ENCODE results near the gene JARID2.

Gene JARID2

DNA sequence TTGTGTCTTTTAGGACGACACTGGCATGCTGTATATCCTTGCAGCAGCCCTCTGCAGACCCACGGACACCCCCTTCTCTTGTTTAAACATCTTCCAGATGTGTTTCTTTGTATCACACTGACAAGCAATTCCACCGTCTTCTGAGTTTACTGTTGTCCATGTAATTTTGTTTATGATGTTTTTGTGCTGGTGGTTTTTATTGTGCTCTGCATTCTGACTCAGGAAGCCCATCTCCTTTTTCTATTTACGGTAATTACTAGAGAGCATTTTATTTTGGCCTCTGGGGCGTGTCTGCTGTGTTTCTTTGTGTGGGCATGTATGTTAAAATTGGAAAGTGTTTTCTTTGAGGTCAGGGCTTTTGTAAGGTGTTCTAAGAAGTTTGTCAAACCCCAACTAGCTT is 111.9 kb downstream of the JARID2 start:
- DNase-seq (ENCODE audit: low read depth) = no peak
- Histone ChIP-seq H3K9ac (ENCODE audit: low read length) (no peak overlapping the region), H3K4me3 (ENCODE audit: low read length) (no peak overlapping the region), H3K27me3 (replicated peaks; ENCODE audit: control insufficient read depth, insufficient read depth, low read length) (no peaks in the 10 kb centered on the region), H3K4me1 (ENCODE audit: control insufficient read depth, insufficient read depth, low read length) (peaks cover 5% of the 10 kb centered on the region), H3K36me3 (ENCODE audit: control insufficient read depth, insufficient read depth, low read length, severe bottlenecking) (no peaks in the 10 kb centered on the region), H3K9me3 (ENCODE audit: control insufficient read depth, low read length) (no peaks in the 10 kb centered on the region)

DNA sequence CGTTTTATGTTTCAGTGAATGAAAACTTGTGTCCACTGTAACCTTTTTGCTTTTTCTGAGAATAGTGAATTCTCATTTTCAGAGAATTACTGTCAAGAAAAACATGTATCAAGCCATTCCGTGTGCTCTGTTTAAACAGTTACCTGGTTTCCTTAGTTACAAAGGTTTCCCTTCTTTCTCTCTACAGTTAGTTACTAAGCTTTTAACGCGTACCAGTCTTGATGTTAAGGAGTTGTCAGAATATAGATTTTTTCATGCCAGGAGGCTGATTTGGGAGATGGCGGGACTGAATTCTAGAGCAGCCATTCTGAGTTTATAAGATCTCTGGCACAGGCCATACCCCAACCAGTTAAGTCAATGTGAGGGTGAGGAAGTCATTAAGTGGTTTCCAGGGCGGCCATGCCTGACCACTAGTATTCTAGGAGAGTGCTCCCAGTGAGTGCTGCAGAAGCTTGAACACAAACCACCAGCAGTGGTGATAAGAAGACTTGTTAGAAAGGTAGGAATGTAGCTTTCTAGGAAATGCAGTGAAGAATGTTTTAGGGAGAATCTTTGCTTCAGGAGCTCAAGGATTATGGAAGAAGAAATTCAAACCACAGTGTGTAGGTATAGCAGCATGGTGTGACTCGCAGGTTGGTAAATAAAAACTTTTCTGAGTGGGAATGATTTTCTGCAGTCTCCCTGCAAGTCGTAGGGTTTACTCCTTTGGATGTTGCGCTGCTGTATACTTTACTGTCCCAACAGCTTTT is 112.9 kb downstream of the JARID2 start:
- Histone ChIP-seq H3K9me3 (ENCODE audit: control insufficient read depth, low read length) (no peaks in the 10 kb centered on the region), H3K36me3 (ENCODE audit: control insufficient read depth, insufficient read depth, low read length, severe bottlenecking) (no peaks in the 10 kb centered on the region), H3K4me1 (ENCODE audit: control insufficient read depth, insufficient read depth, low read length) (no peaks in the 10 kb centered on the region), H3K27me3 (replicated peaks; ENCODE audit: control insufficient read depth, insufficient read depth, low read length) (no peaks in the 10 kb centered on the region), H3K9ac (ENCODE audit: low read length) (no peak overlapping the region), H3K4me3 (ENCODE audit: low read length) (no peak overlapping the region)
- DNase-seq (ENCODE audit: low read depth) = no peak

DNA sequence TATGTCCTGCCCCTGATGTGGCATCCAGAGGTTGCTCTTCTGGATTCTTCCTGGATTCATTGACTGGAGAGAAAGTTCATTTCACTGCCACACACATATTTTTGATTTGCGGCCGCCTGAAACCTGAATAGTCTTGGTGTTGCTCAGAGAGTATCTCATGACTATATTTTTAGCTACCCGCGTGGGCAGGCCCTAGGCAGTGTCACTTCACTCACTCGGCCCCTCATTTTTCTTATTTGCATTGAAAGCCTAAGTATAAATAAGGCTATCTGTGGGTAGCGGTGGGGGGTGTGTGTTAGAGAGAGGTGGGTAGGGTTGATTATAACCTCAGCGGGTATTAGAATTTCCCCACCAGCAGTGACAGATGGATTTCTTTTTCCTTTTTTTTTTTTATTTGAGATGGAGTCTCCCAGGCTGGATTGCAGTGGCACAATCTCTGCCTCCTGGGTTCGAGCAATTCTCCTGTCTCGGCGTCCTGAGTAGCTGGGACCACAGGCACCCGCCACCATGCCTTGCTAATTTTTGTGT is 113.5 kb downstream of the JARID2 start:
- Histone ChIP-seq H3K9ac (ENCODE audit: low read length) (no peak overlapping the region), H3K4me1 (ENCODE audit: control insufficient read depth, insufficient read depth, low read length) (no peaks in the 10 kb centered on the region), H3K36me3 (ENCODE audit: control insufficient read depth, insufficient read depth, low read length, severe bottlenecking) (no peaks in the 10 kb centered on the region), H3K27me3 (replicated peaks; ENCODE audit: control insufficient read depth, insufficient read depth, low read length) (no peaks in the 10 kb centered on the region), H3K9me3 (ENCODE audit: control insufficient read depth, low read length) (no peaks in the 10 kb centered on the region), H3K4me3 (ENCODE audit: low read length) (no peak overlapping the region)
- DNase-seq (ENCODE audit: low read depth) = peak; percentile 34

DNA sequence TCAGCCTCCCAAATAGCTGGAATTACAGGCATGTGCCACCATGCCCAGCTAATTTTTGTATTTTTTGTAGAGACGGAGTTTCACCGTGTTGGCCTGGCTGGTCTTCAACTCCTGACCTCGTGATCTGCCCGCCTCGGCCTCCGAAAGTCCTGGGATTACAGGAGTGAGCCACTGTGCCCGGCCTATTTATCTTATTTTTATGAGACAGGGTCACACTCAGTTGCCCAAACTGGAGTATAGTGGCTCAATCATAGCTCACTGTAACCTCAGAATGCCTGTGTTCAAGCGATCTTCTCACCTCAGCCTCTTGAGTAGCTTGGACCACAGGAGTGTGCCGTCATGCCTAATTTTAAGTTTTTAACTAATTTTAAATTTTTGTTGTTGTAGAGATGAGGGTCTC is 114.4 kb downstream of the JARID2 start:
- Histone ChIP-seq H3K4me1 (ENCODE audit: control insufficient read depth, insufficient read depth, low read length) (peaks cover 3% of the 10 kb centered on the region), H3K9me3 (ENCODE audit: control insufficient read depth, low read length) (no peaks in the 10 kb centered on the region), H3K4me3 (ENCODE audit: low read length) (no peak overlapping the region), H3K9ac (ENCODE audit: low read length) (no peak overlapping the region), H3K27me3 (replicated peaks; ENCODE audit: control insufficient read depth, insufficient read depth, low read length) (no peaks in the 10 kb centered on the region), H3K36me3 (ENCODE audit: control insufficient read depth, insufficient read depth, low read length, severe bottlenecking) (no peaks in the 10 kb centered on the region)
- DNase-seq (ENCODE audit: low read depth) = no peak

DNA sequence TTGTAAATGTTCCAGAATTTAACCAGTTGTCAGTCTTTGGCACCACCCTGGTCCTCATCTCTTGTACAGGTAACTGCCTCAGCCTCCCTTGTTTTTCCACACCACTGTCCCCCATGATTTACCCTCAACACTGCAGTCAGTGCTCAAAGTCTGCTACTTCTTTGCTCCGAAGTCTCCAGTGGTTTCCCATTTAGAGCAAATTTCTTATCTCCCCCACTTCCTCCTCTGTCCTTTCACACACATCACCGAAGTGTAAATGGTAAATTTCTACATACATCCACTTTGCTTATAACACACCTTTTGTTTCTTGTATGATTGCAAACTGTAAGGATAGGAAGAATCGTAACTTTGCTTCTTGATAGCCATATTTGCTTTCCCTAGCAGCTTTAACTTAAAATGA is 115.3 kb downstream of the JARID2 start:
- Histone ChIP-seq H3K9me3 (ENCODE audit: control insufficient read depth, low read length) (no peaks in the 10 kb centered on the region), H3K27me3 (replicated peaks; ENCODE audit: control insufficient read depth, insufficient read depth, low read length) (no peaks in the 10 kb centered on the region), H3K9ac (ENCODE audit: low read length) (no peak overlapping the region), H3K36me3 (ENCODE audit: control insufficient read depth, insufficient read depth, low read length, severe bottlenecking) (no peaks in the 10 kb centered on the region), H3K4me1 (ENCODE audit: control insufficient read depth, insufficient read depth, low read length) (peaks cover 12% of the 10 kb centered on the region), H3K4me3 (ENCODE audit: low read length) (no peak overlapping the region)
- DNase-seq (ENCODE audit: low read depth) = no peak

DNA sequence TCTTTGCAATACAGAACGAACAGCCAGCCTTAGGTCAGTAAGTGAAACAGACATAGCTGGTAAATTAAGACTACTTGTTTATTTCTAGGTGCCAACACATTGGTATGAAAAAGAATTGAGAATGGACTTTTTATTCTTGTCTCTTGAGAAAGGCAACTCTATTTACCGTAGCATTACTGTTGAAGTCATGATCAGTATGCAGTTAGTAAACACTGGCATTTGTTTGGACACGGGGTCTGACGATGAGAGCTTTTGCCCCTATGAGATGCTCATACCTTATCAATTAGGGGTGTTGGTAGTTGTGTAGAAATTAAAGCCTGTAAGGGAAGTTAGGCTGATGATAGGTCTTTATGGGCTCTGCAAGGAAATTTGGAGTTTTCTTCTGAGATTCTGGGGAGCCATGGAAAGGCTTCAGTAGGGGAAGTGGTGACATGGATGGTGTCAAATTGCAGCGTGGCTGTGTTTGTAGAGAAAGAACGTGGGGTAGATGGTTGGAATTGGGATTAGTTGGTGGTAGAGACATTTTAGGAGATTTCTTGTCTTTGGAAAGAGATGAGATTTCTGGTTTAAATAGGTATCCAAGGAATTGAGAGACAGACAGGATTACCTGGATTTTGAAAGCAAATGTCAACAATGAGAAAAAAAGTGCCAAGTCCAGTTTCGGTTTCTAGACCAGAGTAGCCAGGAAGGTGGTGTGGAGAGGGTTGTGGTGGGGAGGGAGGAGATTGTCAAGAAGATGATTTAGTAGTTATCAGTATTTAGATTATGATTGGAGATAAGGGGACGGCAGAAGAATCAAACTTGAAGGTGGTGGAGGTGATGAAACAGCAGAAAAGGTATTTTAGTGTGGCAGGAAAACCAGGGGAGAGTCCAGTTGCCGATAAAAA is 116.6 kb downstream of the JARID2 start:
- H3K36me3 ChIP-seq (ENCODE audit: control insufficient read depth, insufficient read depth, low read length, severe bottlenecking) = no peaks in the 10 kb centered on the region
- H3K9ac ChIP-seq (ENCODE audit: low read length) = no peak overlapping the region
- no peaks in the 10 kb centered on the region for H3K27me3 ChIP-seq (replicated peaks; ENCODE audit: control insufficient read depth, insufficient read depth, low read length)
- H3K4me3 ChIP-seq (ENCODE audit: low read length) = no peak overlapping the region
- H3K9me3 ChIP-seq (ENCODE audit: control insufficient read depth, low read length) = no peaks in the 10 kb centered on the region
- peaks cover 12% of the 10 kb centered on the region for H3K4me1 ChIP-seq (ENCODE audit: control insufficient read depth, insufficient read depth, low read length)
- no peak for DNase-seq (ENCODE audit: low read depth)

DNA sequence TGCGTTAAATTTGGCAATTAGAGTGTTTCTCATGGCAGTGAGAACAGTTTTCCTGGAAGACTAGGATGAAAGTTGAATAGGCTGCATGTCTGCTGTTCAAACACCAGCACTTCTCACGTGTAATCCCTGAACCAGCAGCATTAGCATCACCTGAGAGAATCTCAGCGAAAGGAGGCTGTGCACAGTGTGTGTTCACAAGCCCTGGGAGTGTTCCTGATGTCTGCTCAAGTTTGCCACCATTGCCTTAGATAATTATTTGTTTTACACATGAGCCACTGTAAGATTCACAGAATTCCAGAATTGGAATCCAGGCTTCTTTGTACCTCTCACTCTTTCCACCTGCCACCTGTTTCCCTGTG is 117.3 kb downstream of the JARID2 start:
- H3K9me3 ChIP-seq (ENCODE audit: control insufficient read depth, low read length) = no peaks in the 10 kb centered on the region
- H3K9ac ChIP-seq (ENCODE audit: low read length) = no peak overlapping the region
- H3K4me3 ChIP-seq (ENCODE audit: low read length) = no peak overlapping the region
- peaks cover 12% of the 10 kb centered on the region for H3K4me1 ChIP-seq (ENCODE audit: control insufficient read depth, insufficient read depth, low read length)
- H3K27me3 ChIP-seq (replicated peaks; ENCODE audit: control insufficient read depth, insufficient read depth, low read length) = no peaks in the 10 kb centered on the region
- H3K36me3 ChIP-seq (ENCODE audit: control insufficient read depth, insufficient read depth, low read length, severe bottlenecking) = no peaks in the 10 kb centered on the region
- DNase-seq (ENCODE audit: low read depth) = no peak

DNA sequence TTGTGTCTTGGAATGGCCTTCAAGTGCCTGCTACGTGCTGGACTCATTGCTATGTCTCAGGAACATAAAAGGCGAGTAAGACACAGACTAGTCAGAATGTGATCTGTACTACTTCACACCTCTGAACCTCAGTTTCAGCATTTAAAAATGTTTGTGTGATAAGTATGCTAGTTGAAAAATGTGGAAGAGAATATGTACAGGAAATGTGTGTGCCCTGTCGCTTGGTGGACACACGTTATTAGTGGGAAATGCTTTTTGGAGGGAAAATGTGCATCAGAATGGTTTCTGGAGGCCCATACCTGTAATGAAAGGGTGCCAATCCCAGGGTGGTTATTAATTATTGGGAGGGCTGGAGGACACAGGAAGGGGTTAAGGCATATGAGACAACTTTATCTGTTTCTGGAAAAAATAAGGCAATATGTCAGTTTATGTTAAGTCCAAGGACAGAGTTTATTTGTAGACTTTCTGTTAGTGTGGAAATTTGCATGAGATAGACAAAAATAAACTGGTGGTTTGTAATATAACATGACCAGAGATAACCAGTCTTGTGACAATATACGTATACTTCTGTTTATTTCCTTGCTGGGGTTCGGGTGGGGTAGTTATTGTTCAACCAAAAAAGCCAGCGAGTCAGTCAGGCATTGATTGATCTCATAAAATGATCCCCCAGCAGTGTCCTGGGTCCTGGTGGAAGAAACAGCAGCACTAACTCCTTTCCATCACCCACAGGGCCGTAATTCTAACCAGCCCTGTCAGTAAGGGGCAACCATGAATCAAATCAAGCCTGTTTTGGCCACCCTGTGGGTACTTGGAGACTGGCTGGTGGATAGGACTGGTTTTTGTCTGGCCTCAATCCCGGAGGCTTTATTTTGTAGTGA is 117.9 kb downstream of the JARID2 start:
- no peak for DNase-seq (ENCODE audit: low read depth)
- Histone ChIP-seq H3K9ac (ENCODE audit: low read length) (no peak overlapping the region), H3K27me3 (replicated peaks; ENCODE audit: control insufficient read depth, insufficient read depth, low read length) (no peaks in the 10 kb centered on the region), H3K4me1 (ENCODE audit: control insufficient read depth, insufficient read depth, low read length) (peaks cover 12% of the 10 kb centered on the region), H3K4me3 (ENCODE audit: low read length) (no peak overlapping the region), H3K36me3 (ENCODE audit: control insufficient read depth, insufficient read depth, low read length, severe bottlenecking) (no peaks in the 10 kb centered on the region), H3K9me3 (ENCODE audit: control insufficient read depth, low read length) (no peaks in the 10 kb centered on the region)

DNA sequence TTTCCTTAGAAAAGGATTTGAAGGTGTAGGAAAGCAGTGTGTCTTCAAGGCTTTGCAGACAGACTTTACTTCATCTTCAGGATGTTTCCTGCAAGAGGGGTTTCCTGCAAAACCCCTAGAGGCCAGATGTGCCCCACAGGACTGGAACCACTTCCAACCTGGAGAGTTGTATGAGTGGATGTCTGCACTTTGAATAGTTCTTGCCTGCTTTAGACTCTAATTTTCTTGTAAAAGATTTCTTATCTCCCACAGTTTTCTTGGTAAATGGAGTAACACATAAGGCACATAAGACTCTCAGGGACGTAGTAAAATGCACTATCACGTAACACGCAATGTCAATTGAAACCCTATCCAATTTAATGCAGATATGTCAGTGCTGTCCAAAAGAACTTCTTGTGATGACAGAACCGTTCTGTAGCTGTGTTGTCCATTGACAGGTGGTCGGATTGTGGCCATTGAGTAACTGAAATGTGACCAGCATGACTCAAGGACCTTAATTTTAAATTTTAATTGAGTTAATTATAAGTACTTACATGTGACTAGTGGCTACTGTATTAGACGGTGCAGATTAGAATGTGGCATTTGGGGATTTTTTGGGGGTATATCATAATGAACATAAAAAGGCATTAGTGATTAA is 118.7 kb downstream of the JARID2 start:
- no peaks in the 10 kb centered on the region for H3K36me3 ChIP-seq (ENCODE audit: control insufficient read depth, insufficient read depth, low read length, severe bottlenecking)
- peaks cover 12% of the 10 kb centered on the region for H3K4me1 ChIP-seq (ENCODE audit: control insufficient read depth, insufficient read depth, low read length)
- H3K4me3 ChIP-seq (ENCODE audit: low read length) = no peak overlapping the region
- H3K27me3 ChIP-seq (replicated peaks; ENCODE audit: control insufficient read depth, insufficient read depth, low read length) = no peaks in the 10 kb centered on the region
- no peak overlapping the region for H3K9ac ChIP-seq (ENCODE audit: low read length)
- no peak for DNase-seq (ENCODE audit: low read depth)
- H3K9me3 ChIP-seq (ENCODE audit: control insufficient read depth, low read length) = no peaks in the 10 kb centered on the region

DNA sequence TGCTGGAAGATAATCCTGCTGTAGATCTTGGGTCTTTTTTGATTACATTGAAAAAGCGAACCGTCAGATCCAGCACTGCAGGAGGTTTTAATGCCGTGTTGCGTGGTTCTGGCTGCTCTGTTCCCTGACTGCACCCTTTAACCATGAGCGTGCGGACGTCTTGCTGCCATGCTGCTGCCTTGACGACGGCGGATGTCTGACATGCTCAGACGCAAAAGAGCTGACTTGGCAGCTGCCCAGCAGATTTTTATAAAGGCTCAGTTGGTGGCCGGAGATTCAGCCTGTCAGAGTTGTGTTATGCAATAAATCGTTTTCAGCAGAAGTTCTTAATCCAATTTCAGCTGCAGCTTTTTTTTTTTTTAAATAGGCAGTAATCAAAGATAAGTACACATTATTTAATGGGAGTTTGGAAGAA is 119.4 kb downstream of the JARID2 start:
- peaks cover 12% of the 10 kb centered on the region for H3K4me1 ChIP-seq (ENCODE audit: control insufficient read depth, insufficient read depth, low read length)
- no peaks in the 10 kb centered on the region for H3K27me3 ChIP-seq (replicated peaks; ENCODE audit: control insufficient read depth, insufficient read depth, low read length)
- DNase-seq (ENCODE audit: low read depth) = no peak
- H3K9ac ChIP-seq (ENCODE audit: low read length) = no peak overlapping the region
- no peaks in the 10 kb centered on the region for H3K9me3 ChIP-seq (ENCODE audit: control insufficient read depth, low read length)
- H3K4me3 ChIP-seq (ENCODE audit: low read length) = peak overlapping the region; percentile 52
- no peaks in the 10 kb centered on the region for H3K36me3 ChIP-seq (ENCODE audit: control insufficient read depth, insufficient read depth, low read length, severe bottlenecking)

Data from adipocyte (in vitro differentiated cells).